HG02973 (cell line): ENCODE results near the gene MDGA2.
"Not testable (repeated sequence)": the region's sequence is repeated elsewhere in the genome, so short reads cannot be mapped to it uniquely, and the experiment has no call there.

Experiments used
- ATAC-seq: cut with Tn5 transposase; IDR thresholded peaks from one replicate; pipeline ENCODE4 v1.9.1; 2021; ENCODE audit warnings: moderate library complexity; ENCODE audit not compliant: unreplicated experiment

MDGA2 gene

GRCh38 chr14:47626151-47627035 lies 49.0 kb downstream of the MDGA2 start:
- ATAC-seq, result no peak

- not testable (repeated sequence) for ATAC-seq
Measured at GRCh38 chr14:47624126-47624525, 51.3 kb downstream of the MDGA2 start.

- ATAC-seq, result no peak
Measured at GRCh38 chr14:47619392-47619791, 56.0 kb downstream of the MDGA2 start.

GRCh38 chr14:47606566-47606965 lies 68.8 kb downstream of the MDGA2 start:
- ATAC-seq, result no peak

GRCh38 chr14:47596860-47597259 lies 78.5 kb downstream of the MDGA2 start:
- no peak for ATAC-seq

GRCh38 chr14:47596232-47596631 lies 79.2 kb downstream of the MDGA2 start:
- peak; percentile 86 for ATAC-seq

GRCh38 chr14:47595552-47595951 lies 79.9 kb downstream of the MDGA2 start:
- no peak for ATAC-seq

- ATAC-seq, result no peak
Measured at GRCh38 chr14:47590767-47591495, 84.5 kb downstream of the MDGA2 start.

- no peak for ATAC-seq
Measured at GRCh38 chr14:47585447-47585846, 90.0 kb downstream of the MDGA2 start.

- ATAC-seq, result no peak
Measured at GRCh38 chr14:47567273-47567672, 108.1 kb downstream of the MDGA2 start.

GRCh38 chr14:47557894-47558293 lies 117.5 kb downstream of the MDGA2 start:
- no peak for ATAC-seq

GRCh38 chr14:47555333-47555732 lies 120.1 kb downstream of the MDGA2 start:
- ATAC-seq, result no peak

GRCh38 chr14:47549886-47550285 lies 125.5 kb downstream of the MDGA2 start:
- no peak for ATAC-seq

GRCh38 chr14:47543459-47543858 lies 131.9 kb downstream of the MDGA2 start:
- no peak for ATAC-seq

GRCh38 chr14:47541662-47542061 lies 133.7 kb downstream of the MDGA2 start:
- ATAC-seq, result no peak

- no peak for ATAC-seq
Measured at GRCh38 chr14:47539031-47539461, 136.4 kb downstream of the MDGA2 start.

GRCh38 chr14:47536341-47536740 lies 139.1 kb downstream of the MDGA2 start:
- ATAC-seq, result no peak

GRCh38 chr14:47526591-47527244 lies 148.7 kb downstream of the MDGA2 start:
- ATAC-seq, result no peak

- no peak for ATAC-seq
Measured at GRCh38 chr14:47524524-47524923, 150.9 kb downstream of the MDGA2 start.

- ATAC-seq, result no peak
Measured at GRCh38 chr14:47520382-47520781, 155.0 kb downstream of the MDGA2 start.

- no peak for ATAC-seq
Measured at GRCh38 chr14:47511829-47512228, 163.6 kb downstream of the MDGA2 start.

- ATAC-seq, result no peak
Measured at GRCh38 chr14:47509957-47510356, 165.4 kb downstream of the MDGA2 start.
